H9 (cell line): ENCODE data around the gene NDC1. TPM values are rescaled to one million over a fixed set of nuclear protein-coding genes. Genes with fewer than 3 reads are reported as not detected.

Experiments used
- DNase-seq: peaks from one replicate; pipeline ENCODE4 v3.0.0-alpha.2; 2017
- H2AFZ ChIP-seq: one replicate; pipeline ENCODE4 v1.6.1; 2013; ENCODE audit warnings: mild to moderate bottlenecking, low read length, control low read depth, moderate library complexity
- H2AK5ac ChIP-seq: 2 replicates; pipeline ENCODE4 v1.6.1; 2013; ENCODE audit warnings: low read length, control low read depth, mixed read lengths; ENCODE audit not compliant: insufficient read length
- H2BK120ac ChIP-seq: one replicate; pipeline ENCODE4 v1.6.1; 2013; ENCODE audit warnings: low read depth, mild to moderate bottlenecking, low read length, control low read depth, inconsistent platforms; ENCODE audit not compliant: poor library complexity, severe bottlenecking
- H2BK12ac ChIP-seq: 2 replicates; pipeline ENCODE4 v1.6.1; 2013; ENCODE audit warnings: low read length, control low read depth, mixed read lengths, low read depth; ENCODE audit not compliant: insufficient read length
- H2BK15ac ChIP-seq: 2 replicates; pipeline ENCODE4 v1.6.1; 2013; ENCODE audit warnings: low read depth, low read length, control low read depth
- H2BK20ac ChIP-seq: one replicate; pipeline ENCODE4 v1.6.1; 2013; ENCODE audit warnings: low read depth, mild to moderate bottlenecking, low read length, control low read depth, inconsistent platforms; ENCODE audit not compliant: poor library complexity, severe bottlenecking
- H2BK5ac ChIP-seq: 2 replicates; pipeline ENCODE4 v1.6.1; 2013; ENCODE audit warnings: low read length, control low read depth, mixed read lengths; ENCODE audit not compliant: insufficient read length
- H3K14ac ChIP-seq: 2 replicates; pipeline ENCODE4 v1.6.1; 2013; ENCODE audit warnings: low read length, control low read depth; ENCODE audit not compliant: insufficient read depth
- H3K18ac ChIP-seq: 2 replicates; pipeline ENCODE4 v1.6.1; 2013; ENCODE audit warnings: low read depth, mild to moderate bottlenecking, mixed read lengths, low read length, control low read depth; ENCODE audit not compliant: insufficient read length
- H3K23ac ChIP-seq: 2 replicates; pipeline ENCODE4 v1.6.1; 2013; ENCODE audit warnings: low read length, control low read depth, mixed read lengths, low read depth; ENCODE audit not compliant: insufficient read length
- H3K23me2 ChIP-seq: 2 replicates; pipeline ENCODE4 v1.6.1; 2013; ENCODE audit warnings: low read depth, mild to moderate bottlenecking, mixed read lengths, low read length, control low read depth; ENCODE audit not compliant: insufficient read length, poor library complexity, severe bottlenecking
- H3K27ac ChIP-seq: 2 replicates; pipeline ENCODE4 v1.5.1; 2013; ENCODE audit warnings: low read length, control low read depth, mixed read lengths, low read depth; ENCODE audit not compliant: insufficient read length
- H3K27me3 ChIP-seq: 2 replicates; pipeline ENCODE4 v1.6.1; 2013; ENCODE audit warnings: low read length, control low read depth, inconsistent platforms; ENCODE audit not compliant: insufficient read depth
- H3K4ac ChIP-seq: 2 replicates; pipeline ENCODE4 v1.6.1; 2013; ENCODE audit warnings: low read depth, mild to moderate bottlenecking, control low read depth, inconsistent platforms, low read length, moderate library complexity
- H3K4me1 ChIP-seq: 2 replicates; pipeline ENCODE4 v1.6.1; 2013; ENCODE audit warnings: low read length, control low read depth, inconsistent platforms; ENCODE audit not compliant: insufficient read depth
- H3K4me2 ChIP-seq: 2 replicates; pipeline ENCODE4 v1.6.1; 2013; ENCODE audit warnings: low read length, control low read depth, mixed read lengths; ENCODE audit not compliant: insufficient read length, insufficient read depth
- H3K56ac ChIP-seq: 2 replicates; pipeline ENCODE4 v1.6.1; 2013; ENCODE audit warnings: low read depth, mild to moderate bottlenecking, mixed read lengths, low read length, control low read depth; ENCODE audit not compliant: insufficient read length
- H3K79me1 ChIP-seq: 2 replicates; pipeline ENCODE4 v1.6.1; 2013; ENCODE audit warnings: low read depth, mild to moderate bottlenecking, moderate library complexity, low read length, control low read depth, inconsistent platforms; ENCODE audit not compliant: insufficient read depth, poor library complexity, severe bottlenecking
- H3K79me2 ChIP-seq: 2 replicates; pipeline ENCODE4 v1.6.1; 2013; ENCODE audit warnings: low read length, control low read depth, inconsistent platforms; ENCODE audit not compliant: insufficient read depth
- H3K9ac ChIP-seq: 2 replicates; pipeline ENCODE4 v1.6.1; 2013; ENCODE audit warnings: low read length, control low read depth, mixed read lengths; ENCODE audit not compliant: insufficient read length; ENCODE audit errors: extremely low read depth
- H3K9me3 ChIP-seq: one replicate; pipeline ENCODE4 v1.6.1; 2013; ENCODE audit warnings: low read depth, low read length, inconsistent platforms; ENCODE audit not compliant: control insufficient read depth
- H3T11ph ChIP-seq: one replicate; pipeline ENCODE4 v1.6.1; 2013; ENCODE audit warnings: mild to moderate bottlenecking, low read length, control low read depth, inconsistent platforms
- H4K20me1 ChIP-seq: one replicate; pipeline ENCODE4 v1.6.1; 2013; ENCODE audit not compliant: control insufficient read depth, insufficient read length, insufficient read depth
- H4K5ac ChIP-seq: 2 replicates; pipeline ENCODE4 v1.6.1; 2013; ENCODE audit warnings: low read depth, mild to moderate bottlenecking, mixed read lengths, low read length, control low read depth; ENCODE audit not compliant: insufficient read length
- H4K8ac ChIP-seq: replicated peaks from 2 replicates; pipeline ENCODE4 v1.6.1; 2013; ENCODE audit warnings: low read length, control low read depth, mixed read lengths, low read depth; ENCODE audit not compliant: insufficient read length
- H4K91ac ChIP-seq: 2 replicates; pipeline ENCODE4 v1.6.1; 2013; ENCODE audit warnings: low read depth, mild to moderate bottlenecking, moderate library complexity, mixed read lengths, low read length, control low read depth; ENCODE audit not compliant: insufficient read length
- H3K27ac Mint-ChIP-seq, 3 experiments: 2 replicates in 2 of 3; 3 replicates in 1 of 3; pipeline ENCODE4 v1.8.0; 2020 to 2021; ENCODE audit warnings: mixed read lengths in 3 of 3, mild to moderate bottlenecking in 1 of 3, moderate library complexity in 1 of 3
- H3K27me3 Mint-ChIP-seq: 2 replicates; pipeline ENCODE4 v1.8.0; 2021; ENCODE audit warnings: low read depth, mild to moderate bottlenecking, moderate library complexity, mixed read lengths
- H3K36me3 Mint-ChIP-seq, 3 experiments: 2 replicates in 2 of 3; 3 replicates in 1 of 3; pipeline ENCODE4 v1.8.0; 2020 to 2021; ENCODE audit warnings: low read depth in 3 of 3, mixed read lengths in 3 of 3; ENCODE audit not compliant: insufficient read depth in 1 of 3
- H3K4me1 Mint-ChIP-seq, 2 experiments: 2 replicates each; pipeline ENCODE4 v1.8.0; 2020; ENCODE audit warnings: mixed read lengths in 2 of 2
- H3K4me3 Mint-ChIP-seq, 2 experiments: 2 replicates in 1 of 2; 3 replicates in 1 of 2; pipeline ENCODE4 v1.8.0; 2020 to 2021; ENCODE audit warnings: mild to moderate bottlenecking in 2 of 2, mixed read lengths in 2 of 2, moderate library complexity in 1 of 2
- H3K9me3 Mint-ChIP-seq, 2 experiments: 2 replicates in 1 of 2; 3 replicates in 1 of 2; pipeline ENCODE4 v1.8.0; 2020; ENCODE audit warnings: mild to moderate bottlenecking in 2 of 2, mixed read lengths in 2 of 2, moderate library complexity in 1 of 2
- CTCF ChIP-seq: fragments of 200-600 bp; sonication (generic); conservative IDR thresholded peaks from 3 replicates; pipeline ENCODE4 v1.8.0; 2021; ENCODE audit warnings: antibody characterized with exemption, mild to moderate bottlenecking
- WGBS: extraction: QIAGEN DNeasy Blood & Tissue Kit; methylation state at CpG from one replicate; pipeline ENCODE4 v1.1.7; 2013; ENCODE audit warnings: missing lambda C conversion rate, low lambda C conversion rate, mixed read lengths; ENCODE audit not compliant: insufficient read length; ENCODE audit errors: extremely low coverage; 5-methylcytosine and 5-hydroxymethylcytosine counted together
- total RNA-seq: library from RNA; stranded (reverse); gene quantifications from 2 replicates; pipeline ENCODE4 v1.2.1, GENCODE V29; 2021

NDC1 gene
- total RNA-seq, 1 experiment from 2014 or later: 49.3 TPM

DNA sequence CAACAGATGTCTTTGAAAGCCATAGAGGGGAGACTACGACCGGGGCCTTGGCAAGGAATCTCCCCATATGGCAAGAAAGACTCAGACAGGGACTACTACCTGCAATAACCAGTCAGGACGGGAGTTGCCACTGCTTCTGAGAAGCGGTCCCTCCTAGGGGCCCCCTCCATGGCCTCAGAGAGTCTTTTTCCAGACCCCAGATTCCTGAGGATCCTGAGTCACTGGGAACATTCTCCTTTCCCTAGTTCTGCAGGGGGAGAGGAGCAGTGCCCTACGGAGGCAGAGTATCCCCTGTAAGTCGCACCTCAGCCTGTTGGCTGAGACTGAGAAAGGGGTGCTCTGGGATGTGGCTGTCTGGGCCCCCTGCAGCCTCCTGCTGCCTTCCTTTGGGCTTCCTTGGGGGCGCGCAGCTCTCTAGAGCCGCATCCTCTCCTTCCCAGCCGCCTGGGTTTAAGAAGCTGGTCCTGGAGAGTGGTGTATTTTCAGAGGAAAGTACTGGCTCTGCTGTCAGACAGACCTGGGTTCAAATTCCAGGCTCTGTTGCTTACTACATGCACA is 107.0 kb downstream of the NDC1 start:
- H3K23me2 ChIP-seq: no peaks in the 10 kb centered on the region
- H2BK120ac ChIP-seq: no peak overlapping the region
- no peak for DNase-seq
- no peaks in the 10 kb centered on the region for H3K79me1 ChIP-seq
- H3K27ac Mint-ChIP-seq: no peak overlapping the region; a peak in 1 of 7 replicates
- H3K9ac ChIP-seq: no peak overlapping the region
- H2AFZ ChIP-seq: no peak overlapping the region
- no peaks in the 10 kb centered on the region for H3K79me2 ChIP-seq
- H2BK15ac ChIP-seq: no peak overlapping the region
- H2AK5ac ChIP-seq: no peak overlapping the region
- no peak overlapping the region for H3K4ac ChIP-seq
- no peak overlapping the region for H4K91ac ChIP-seq
- H3K9me3 Mint-ChIP-seq: no peaks in the 10 kb centered on the region
- H3K14ac ChIP-seq: no peak overlapping the region
- no peak for TF ChIP-seq CTCF
- no peak overlapping the region for H3K4me2 ChIP-seq
- H3K27me3 ChIP-seq: peaks cover 7% of the 10 kb centered on the region
- H3K18ac ChIP-seq: no peak overlapping the region
- no peak overlapping the region for H2BK5ac ChIP-seq
- H3K27ac ChIP-seq: no peak overlapping the region
- peaks cover 51% of the 10 kb centered on the region for H3K27me3 Mint-ChIP-seq
- no CpG with 5 or more reads among the region's 10 CpGs for WGBS
- H4K5ac ChIP-seq: no peak overlapping the region
- H3K4me3 Mint-ChIP-seq: no peak overlapping the region
- H4K8ac ChIP-seq: no peak overlapping the region
- no peak overlapping the region for H3T11ph ChIP-seq
- no peak overlapping the region for H2BK20ac ChIP-seq
- no peaks in the 10 kb centered on the region for H4K20me1 ChIP-seq
- H3K9me3 ChIP-seq: no peaks in the 10 kb centered on the region
- no peaks in the 10 kb centered on the region for H3K4me1 ChIP-seq
- H3K36me3 Mint-ChIP-seq: no peaks in the 10 kb centered on the region
- H2BK12ac ChIP-seq: no peak overlapping the region
- H3K23ac ChIP-seq: no peak overlapping the region
- H3K56ac ChIP-seq: no peak overlapping the region
- peaks cover 9 to 20% of the 10 kb centered on the region in 2 experiments for H3K4me1 Mint-ChIP-seq
